LNCAP (cell line): ENCODE measurements around the gene INPP5E.

Source experiments
- TF ChIP-seq, protein P1 (sequence below): fragments of 450-650 bp; IDR thresholded peaks from 2 replicates; pipeline ENCODE4 v1.5.1; 2017; ENCODE audit warnings: mild to moderate bottlenecking

The INPP5E gene

GRCh38 chr9:136416914-136417313 lies 22.7 kb downstream of the INPP5E start:
- TF ChIP-seq, protein P1, sequence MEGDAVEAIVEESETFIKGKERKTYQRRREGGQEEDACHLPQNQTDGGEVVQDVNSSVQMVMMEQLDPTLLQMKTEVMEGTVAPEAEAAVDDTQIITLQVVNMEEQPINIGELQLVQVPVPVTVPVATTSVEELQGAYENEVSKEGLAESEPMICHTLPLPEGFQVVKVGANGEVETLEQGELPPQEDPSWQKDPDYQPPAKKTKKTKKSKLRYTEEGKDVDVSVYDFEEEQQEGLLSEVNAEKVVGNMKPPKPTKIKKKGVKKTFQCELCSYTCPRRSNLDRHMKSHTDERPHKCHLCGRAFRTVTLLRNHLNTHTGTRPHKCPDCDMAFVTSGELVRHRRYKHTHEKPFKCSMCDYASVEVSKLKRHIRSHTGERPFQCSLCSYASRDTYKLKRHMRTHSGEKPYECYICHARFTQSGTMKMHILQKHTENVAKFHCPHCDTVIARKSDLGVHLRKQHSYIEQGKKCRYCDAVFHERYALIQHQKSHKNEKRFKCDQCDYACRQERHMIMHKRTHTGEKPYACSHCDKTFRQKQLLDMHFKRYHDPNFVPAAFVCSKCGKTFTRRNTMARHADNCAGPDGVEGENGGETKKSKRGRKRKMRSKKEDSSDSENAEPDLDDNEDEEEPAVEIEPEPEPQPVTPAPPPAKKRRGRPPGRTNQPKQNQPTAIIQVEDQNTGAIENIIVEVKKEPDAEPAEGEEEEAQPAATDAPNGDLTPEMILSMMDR, result no peak

DNA sequence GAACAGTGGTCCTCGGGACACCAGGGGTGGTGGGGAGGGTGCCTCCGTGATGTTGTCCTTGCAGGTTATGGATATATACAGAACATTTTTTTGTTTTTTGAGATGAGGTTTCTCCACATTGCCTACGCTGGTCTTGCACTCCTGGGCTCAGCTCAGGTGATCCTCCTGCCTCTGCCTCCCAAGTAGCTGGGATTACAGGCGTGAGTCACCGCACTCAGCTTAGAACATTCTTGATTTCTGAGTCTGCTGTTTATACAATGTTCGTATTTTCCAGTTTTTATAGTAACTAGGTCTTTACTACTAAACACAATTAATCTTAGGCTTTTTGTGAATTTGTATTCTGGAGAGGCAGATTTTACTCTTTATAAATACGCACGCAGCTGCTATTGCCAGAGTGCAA lies 23.2 kb downstream of the INPP5E start:
- TF ChIP-seq, protein P1, result no peak

DNA sequence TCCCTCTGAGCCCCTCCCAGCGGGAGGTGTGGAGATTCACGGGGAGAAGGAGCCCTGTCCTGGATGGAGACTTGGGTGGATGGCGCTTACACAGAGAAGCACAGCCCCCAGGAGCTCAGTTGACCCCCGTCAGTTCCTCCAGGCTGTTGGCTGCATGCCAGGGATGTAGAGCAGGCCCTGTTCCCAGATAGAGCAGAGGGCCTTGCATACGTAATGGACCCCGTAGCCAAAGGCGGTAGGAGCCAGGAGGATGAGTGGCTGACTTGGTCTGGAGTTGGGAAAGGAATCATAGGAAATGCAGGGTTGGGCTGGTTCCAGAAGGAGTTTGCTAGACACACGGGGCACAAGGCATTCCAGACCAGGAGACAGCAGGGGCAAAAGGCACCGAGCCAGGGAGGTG lies 26.7 kb downstream of the INPP5E start:
- TF ChIP-seq, protein P1, result no peak

DNA sequence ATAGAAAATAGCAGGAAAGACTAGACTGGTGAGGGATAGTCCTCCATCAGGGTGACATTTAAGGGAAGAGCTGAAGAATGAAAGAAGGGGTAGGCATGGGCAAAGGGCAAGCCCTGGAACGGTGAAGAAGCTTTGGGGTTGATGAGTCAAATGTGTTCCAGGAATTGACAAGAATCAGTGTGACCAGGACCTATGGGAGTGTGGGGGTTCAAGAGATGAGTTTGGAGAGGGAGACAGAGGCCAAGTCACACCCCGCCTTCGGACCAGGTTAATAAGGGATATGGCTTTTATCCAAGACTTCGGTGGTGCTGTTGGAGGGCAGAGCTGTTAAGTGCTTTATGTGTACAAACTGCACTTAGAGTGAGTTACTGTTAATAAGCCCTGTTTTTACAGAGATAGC lies 28.3 kb downstream of the INPP5E start:
- TF ChIP-seq, protein P1, result no peak

DNA sequence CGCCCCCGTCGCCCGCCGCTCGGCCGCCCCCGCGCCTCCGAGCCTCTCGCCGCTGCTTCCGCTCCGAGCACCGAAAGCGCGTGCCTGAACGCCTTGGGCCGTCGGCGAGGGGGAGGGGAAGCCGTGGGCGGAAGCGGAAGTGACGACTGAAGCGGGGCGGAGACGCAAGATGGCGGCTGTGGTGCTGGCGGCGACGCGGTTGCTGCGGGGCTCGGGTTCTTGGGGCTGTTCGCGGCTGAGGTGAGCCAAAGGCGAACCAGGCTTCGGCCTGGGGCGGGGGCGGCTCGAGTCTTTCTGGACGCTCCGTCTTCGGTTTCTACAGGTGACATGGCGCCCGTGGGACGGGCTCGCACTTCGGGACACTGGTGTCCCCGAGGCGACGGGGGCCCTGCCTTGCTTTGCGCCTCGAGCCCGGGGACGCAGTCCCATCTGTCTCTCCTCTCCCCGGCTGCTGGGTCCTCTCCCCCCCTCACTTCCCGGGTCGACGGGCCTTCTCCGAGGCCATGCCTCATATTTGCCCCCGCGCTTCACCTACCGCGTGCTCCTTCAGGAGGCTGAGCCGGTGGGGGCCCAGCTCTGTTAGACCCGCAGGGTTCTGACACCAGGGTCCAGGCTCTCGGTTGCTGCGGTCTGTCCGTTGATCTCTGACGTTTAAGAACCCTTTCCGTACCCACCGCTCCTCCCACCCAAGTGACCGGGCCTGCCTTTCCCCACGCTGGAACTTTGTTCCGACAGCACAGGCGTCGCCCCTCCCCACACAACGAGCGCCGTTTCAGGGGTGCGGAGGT lies 29.0 kb downstream of the INPP5E start, which contains the start of the genes ENTR1 and PMPCA:
ENTR1 (minus strand) TSS at position 115 of the 788 bp plus-strand sequence. CDS start 217 bp downstream, outside the sequence.
PMPCA (plus strand) TSS at position 159 of the 788 bp plus-strand sequence; CDS start at position 170, 11 bp downstream.
- TF ChIP-seq, protein P1, result no peak

GRCh38 chr9:136409557-136410455 lies 29.8 kb downstream of the INPP5E start:
- TF ChIP-seq, protein P1, result no peak

DNA sequence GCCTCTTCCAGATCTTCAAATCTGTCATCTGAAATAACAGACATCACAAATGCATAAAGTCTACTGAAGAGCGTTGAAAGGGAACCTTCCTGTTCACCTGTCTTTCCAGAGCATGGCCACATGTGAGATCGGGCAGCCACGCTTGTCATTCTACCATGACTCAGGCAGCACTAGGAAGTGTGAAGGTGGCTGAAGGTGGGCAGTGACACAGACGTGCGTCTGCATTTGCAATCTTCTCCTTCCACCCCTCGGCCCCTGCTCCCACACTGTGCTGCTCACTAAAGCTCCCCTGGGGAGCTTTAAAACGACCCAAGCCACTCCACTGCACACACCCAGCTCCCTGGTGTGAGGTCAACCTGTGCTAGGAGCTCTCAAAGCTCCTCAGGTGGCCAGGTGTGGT lies 31.7 kb downstream of the INPP5E start:
- TF ChIP-seq, protein P1, result no peak
